Daoy (cell line): ENCODE measurements around the gene ASTN2. TPM values are rescaled to one million over a fixed set of nuclear protein-coding genes. Genes with fewer than 3 reads are reported as not detected.

Source experiments
- DNase-seq: peaks from one replicate; pipeline ENCODE4 v3.0.0-alpha.2; 2015; ENCODE audit warnings: low read depth
- total RNA-seq: library from RNA; depleted of rRNA; stranded (reverse); fragments of >200 nt; shearing (Covaris generic); gene quantifications from 2 replicates; pipeline ENCODE4 v1.2.3, GENCODE V29; 2014

Gene ASTN2
- total RNA-seq, 1 experiment from 2014 or later, result 5.7 TPM

GRCh38 chr9:116966199-116966598 is 448.7 kb downstream of the ASTN2 start:
- DNase-seq, result no peak

DNA sequence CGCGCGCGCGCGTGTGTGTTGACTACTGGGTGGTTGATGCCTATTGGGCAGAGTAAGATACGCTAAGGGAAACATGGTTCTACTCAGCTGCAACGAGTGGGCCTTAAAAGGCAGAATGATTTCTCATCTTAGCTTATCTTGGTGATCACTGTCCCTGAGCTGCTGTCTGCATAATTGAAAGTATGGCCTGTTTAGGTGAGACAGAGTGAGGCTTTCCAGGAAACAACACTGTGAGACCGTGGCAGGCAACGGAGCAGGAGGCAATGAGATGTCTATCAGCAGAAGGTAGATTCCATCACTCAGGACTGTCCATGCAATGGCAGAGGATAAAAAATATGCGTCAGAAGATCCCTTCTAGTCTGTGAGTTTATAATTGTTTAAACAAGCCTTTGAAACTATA is 450.6 kb downstream of the ASTN2 start:
- DNase-seq, result no peak

DNA sequence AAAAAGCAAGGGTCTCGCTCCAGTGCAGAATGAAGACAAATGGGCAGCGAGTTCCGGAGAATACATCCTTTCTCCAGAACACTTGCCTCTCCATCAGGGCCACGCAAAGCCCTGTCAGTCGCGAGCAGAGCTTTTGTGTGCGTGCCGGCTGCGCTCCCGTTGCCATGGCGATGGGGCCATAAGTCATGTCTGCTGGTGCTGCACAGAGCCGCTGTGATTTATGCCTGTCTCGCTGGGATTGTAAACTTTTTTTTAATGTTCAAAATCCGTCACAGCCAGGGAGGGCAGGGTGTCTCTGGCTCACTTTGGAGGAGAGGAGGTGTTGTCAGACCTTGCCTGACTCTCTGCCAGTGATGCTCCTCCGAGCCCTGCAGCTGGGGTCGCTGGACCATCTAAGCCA is 455.0 kb downstream of the ASTN2 start:
- peak; percentile 23 for DNase-seq

DNA sequence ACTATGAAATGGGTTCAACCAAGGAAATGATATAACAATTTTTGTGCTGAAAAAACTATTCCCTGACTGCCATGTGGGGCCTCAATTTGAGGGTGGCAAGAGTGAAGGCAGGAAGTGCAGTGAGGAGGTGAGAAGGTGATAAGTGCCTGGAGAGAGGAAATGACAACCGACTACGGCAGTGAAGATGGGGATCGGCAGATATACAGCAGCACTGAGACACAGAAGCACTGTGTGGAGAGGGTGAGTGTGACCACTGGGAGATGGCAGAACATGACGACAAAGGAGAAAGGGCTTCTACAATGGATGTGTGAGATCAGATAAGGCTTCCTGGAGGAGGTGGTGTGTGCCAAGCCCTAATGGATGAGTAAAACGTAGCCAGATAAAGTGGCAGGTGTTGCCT is 456.0 kb downstream of the ASTN2 start:
- peak; percentile 9 for DNase-seq

DNA sequence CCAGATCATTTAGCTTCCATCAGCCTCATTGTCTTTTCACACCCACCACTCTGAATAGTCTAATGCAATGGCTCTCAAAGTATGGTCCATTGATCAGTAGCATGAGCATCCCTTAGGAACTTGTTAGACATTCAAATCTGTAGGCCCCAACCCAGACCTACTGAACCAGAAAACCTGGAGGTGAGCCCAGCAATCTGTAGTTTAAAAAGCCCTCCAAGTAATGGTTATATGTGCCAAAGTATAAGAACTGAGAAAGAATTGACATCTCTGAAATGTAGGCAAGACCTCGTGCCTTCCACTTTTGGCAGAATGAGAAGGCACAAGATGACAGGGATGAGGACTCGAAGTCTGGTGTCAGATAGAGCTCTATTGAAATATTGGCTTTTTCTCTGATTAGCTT is 460.1 kb downstream of the ASTN2 start:
- no peak for DNase-seq

- DNase-seq, result no peak
These were observed 461.6 kb downstream of the ASTN2 start for GRCh38 chr9:116953271-116953670.

GRCh38 chr9:116952436-116952810 is 462.4 kb downstream of the ASTN2 start:
- no peak for DNase-seq

DNA sequence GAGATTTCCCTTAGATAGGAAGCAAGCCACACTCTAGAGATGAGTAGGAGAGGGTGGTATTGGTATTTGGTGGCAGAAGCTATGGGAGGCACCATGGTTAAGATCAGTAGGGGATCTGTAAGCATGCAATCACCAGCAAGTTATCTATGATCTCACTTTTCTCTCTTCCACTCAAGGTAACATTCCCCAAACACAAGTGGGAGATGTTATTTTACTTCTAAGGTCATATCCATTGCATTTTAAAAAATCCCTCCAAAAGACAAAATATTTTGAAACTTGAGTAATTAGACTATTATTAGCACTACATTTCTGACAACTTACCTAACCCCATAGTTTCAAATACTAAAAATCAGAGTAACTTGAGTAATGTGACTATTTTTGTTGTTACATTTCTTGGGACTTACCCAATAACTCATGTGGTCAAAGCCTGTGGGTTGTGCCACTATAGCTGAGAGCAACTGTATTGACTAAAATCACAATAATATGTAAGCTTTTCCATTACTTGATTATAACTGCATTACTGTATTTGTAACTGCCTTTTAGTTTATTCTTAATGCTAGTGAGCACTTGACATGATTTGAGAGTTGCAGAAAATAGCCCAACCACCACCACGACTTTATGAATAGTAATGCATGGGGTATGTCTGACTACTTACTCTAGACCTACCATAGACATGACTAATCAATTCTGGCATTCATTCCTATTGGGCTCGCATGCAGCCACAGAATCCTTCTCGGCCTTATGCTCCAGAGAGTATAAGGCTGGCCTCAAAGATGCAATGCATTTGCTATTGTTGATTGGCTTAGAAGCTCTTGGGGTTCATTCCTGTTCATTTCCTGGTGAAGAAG is 463.0 kb downstream of the ASTN2 start:
- peak; percentile 58 for DNase-seq

DNA sequence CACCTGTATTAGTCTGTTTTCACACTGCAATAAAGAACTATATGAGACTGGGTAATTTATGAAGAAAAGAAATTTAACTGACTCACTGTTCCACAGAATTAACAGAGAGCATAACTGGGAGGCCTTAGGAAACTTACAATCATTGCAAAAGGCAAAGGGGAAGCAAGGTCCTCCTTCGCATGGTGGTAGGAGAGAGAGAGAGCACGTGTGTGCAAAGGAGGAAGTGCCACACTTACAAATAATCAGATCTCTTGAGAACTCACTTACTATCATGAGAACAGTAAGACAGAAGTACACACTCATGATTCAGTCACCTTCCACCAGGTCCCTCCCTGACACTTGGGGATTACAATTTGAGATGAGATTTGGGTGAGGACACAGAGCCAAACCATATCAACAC is 469.0 kb downstream of the ASTN2 start:
- no peak for DNase-seq

- DNase-seq, result no peak
These were observed 469.9 kb downstream of the ASTN2 start for GRCh38 chr9:116944714-116945534.

- DNase-seq, result no peak
These were observed 470.9 kb downstream of the ASTN2 start for GRCh38 chr9:116943970-116944369.

DNA sequence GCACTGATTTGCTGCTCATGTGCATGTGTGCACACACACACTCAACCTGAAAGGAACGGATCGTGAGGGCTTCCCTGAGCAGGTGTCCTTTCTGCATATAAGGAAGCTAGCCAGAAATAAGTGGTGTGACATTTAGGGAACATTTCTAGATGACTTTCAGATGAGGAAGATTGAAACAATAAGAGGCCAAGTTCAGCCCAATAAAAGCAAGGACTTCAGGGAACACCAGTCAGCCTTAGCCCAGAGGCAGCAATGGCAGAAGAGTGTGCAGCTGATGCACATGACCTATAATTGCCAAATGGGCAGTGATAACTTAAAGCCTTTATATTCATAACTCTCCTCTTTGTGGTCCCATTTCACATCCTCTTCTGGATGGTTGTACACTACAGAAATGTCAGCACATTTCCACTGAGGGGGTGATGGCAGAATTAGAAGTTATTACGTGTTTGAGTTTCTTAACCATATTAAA is 472.2 kb downstream of the ASTN2 start:
- no peak for DNase-seq

DNA sequence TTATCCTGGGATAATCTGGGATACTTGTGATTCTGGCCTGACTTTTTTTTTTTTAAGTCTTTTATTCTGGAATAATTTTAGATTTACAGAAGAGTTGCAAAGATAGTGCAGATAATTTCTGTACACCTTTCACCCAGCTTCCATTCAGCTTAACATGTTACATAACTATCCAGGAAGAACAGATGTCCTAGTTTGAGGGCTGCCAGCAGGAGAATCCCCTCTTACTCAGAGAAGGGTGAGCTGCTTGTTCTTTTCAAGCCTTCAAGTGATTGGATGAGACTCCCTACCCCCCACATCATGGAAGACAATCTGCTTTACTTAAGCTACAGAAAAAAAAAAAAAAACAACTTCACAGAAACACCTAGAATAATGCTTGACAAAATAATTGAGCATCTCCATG is 473.6 kb downstream of the ASTN2 start:
- DNase-seq, result no peak

- DNase-seq, result peak; percentile 56
These were observed 474.1 kb downstream of the ASTN2 start for GRCh38 chr9:116940614-116941215.

GRCh38 chr9:116939614-116940013 is 475.2 kb downstream of the ASTN2 start:
- no peak for DNase-seq

DNA sequence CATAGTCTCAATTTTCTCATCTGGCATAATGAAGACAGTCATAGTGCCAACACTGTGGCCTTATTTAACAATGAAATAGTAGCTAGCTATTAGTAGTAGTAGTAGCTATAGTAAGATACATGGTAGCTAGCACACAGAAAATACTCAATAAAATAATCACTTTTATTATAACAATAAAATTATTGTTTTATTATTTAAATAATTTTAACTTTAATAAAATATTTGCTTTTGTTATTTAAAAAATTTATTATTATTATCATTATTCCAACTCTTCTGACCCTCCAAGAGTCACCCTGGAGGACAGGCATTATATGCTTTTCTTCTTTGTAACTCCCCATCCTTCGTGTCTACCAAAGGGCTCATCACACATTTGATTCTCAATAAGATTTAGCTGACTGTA is 475.7 kb downstream of the ASTN2 start:
- DNase-seq, result no peak

GRCh38 chr9:116937361-116937760 is 477.5 kb downstream of the ASTN2 start:
- no peak for DNase-seq

DNA sequence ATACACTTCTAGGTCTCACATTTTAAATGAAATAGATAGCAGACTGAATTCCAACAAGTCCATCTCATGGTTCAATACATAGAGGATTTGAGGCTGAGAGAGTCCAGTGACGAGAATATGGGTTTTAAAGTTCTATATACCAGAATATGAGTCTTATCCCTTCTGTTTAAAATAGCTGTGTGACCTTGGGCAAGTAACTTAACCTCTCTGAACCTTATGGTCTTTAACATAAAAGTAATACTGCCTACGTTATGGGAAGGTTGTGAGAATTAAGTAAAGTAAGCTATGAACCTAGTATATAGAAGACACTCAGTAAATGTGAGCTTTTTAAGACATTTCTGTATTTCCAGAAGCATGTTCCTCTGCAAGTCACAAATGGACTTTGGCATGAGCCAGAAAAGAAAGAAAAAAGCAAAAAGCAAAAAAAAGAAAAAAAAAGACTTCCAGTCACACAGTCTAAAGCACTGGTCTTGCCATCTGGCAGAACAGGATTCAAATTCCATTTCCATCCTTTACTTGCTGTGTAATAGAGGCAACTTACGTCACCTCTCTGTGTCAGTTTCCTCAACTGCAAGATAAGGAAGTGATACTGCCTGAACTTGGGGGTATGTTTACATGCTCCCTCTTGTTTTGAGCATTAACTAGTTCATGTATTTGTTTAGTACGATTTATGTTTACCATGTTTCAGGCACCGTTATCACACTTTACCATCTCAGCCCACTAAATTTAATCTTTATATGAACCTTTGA is 479.5 kb downstream of the ASTN2 start:
- DNase-seq, result no peak

GRCh38 chr9:116934131-116934530 is 480.7 kb downstream of the ASTN2 start:
- DNase-seq, result no peak

DNA sequence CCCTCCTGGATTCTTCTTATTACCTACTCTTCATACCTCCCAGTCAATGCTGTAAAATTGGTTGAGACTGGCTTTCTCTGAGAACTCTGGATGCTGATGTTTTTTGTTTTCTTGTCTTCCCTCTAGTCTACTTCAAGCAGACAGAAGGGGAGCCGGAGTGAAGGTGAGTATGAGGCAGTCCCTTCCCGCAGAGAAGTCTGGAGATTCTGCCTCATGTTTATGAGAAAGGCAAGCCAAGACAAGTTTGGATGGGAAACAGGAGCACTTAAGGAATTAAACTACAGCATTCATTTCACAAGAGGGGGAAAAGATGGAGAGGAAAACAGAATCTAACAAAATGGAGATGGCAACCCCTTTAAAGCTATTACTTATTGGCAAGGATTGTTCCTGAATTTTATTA is 481.6 kb downstream of the ASTN2 start:
- no peak for DNase-seq

- DNase-seq, result no peak
These were observed 485.2 kb downstream of the ASTN2 start for GRCh38 chr9:116929621-116930020.

DNA sequence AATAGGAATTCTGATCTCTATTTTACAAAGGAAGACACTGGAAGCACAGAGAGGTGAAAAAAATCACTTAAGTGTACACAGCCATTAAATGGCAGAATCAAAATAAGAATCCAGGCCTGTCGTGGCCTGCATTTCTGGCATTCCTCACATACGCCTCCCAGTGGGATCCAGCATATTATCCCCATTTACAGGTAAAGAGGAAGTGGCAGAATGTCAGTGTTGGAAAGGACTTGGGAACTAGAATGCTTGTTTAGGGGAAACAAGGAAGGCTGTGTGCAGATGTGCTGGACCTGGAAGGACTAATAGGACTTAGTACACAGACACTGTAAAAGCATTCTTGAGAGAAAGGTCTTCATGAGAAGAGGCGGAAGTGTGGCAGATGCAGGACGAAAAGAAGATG is 486.0 kb downstream of the ASTN2 start:
- no peak for DNase-seq
